GM12891 (cell line): ENCODE results near the gene PARD6B.

Experiments
- PAX5 ChIP-seq: IDR thresholded peaks from 2 replicates; pipeline ENCODE4 v1.6.1; 2011; ENCODE audit warnings: low read length, moderate library complexity, mild to moderate bottlenecking; ENCODE audit not compliant: insufficient read depth, severe bottlenecking
- POLR2A ChIP-seq: IDR thresholded peaks from 2 replicates; pipeline ENCODE4 v1.6.1; 2011; ENCODE audit warnings: low read depth, low read length, control low read depth
- POLR2AphosphoS5 ChIP-seq: IDR thresholded peaks from 2 replicates; pipeline ENCODE4 v1.6.1; 2011; ENCODE audit warnings: low read depth, low read length, control low read depth

GRCh38 chr20:50721881-50722281 is 9.5 kb upstream of the PARD6B start:
- no peak for TF ChIP-seq PAX5
- no peak for TF ChIP-seq POLR2A
- no peak for TF ChIP-seq POLR2AphosphoS5
